Measurements from ENCODE around the gene PARP9. TPM values are rescaled to one million over a fixed set of nuclear protein-coding genes. Genes with fewer than 3 reads are reported as not detected.
A peak's percentile ranks its signal among the peaks of the same experiment; 100 is the strongest.
"Not testable (repeated sequence)": the region's sequence is repeated elsewhere in the genome, so short reads cannot be mapped to it uniquely, and the experiment has no call there.

The PARP9 gene
- total RNA-seq, 4 donors from 2014 or later, result 21.0 to 28.6 (median 24.0) TPM

DNA sequence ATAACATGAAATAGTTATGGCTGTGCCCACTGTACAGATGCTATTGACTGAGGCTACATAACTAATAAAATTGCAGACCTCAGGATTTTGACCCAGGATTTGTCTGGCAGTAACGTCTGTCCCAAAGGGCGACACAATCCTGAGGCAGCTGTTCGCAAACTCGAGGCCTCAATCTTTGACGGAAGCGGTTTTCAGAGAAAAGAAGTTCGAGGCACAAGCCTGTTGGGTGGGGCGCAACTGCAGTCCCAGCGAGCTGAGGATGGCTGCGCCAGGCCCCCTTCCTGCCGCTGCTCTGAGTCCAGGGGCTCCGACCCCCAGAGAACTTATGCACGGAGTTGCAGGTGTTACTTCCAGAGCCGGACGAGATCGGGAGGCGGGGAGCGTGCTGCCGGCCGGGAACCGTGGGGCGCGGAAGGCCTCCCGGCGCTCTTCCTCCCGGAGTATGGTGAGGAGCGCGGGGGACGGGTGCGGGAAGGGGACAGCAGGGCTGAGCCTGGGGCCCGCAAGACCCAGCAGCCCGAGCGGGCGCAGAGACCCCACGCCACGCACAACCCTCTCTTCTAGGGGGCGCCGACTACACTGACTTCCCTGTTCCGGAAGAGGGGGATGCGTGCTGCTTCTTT is 13.4 kb upstream of the PARP9 start, which contains the start of gene PARP15:
Gene PARP15, plus strand, starts transcription at position 242 of the 623 bp plus-strand sequence. Its CDS starts 18 bp downstream, at position 260.
- Histone ChIP-seq H3K36me3 (peaks cover 0 to 17% of the 10 kb centered on the region in 2 donors), H3K9me3 (peaks cover 0 to 13% (median 0%) of the 10 kb centered on the region in 3 donors), H3K27me3 (no peaks in the 10 kb centered on the region), H3K27ac (peak within 1 kb of the TSS in 1 of 4 donors; percentile 62), H3K4me3 (peak within 1 kb of the TSS; percentile 49 to 55), H3K4me1 (peaks cover 0 to 17% (median 0%) of the 10 kb centered on the region in 3 donors)
- WGBS, 2 donors (ENCODE audit: low coverage in 1 of 2), result 19% methylated on average over 3 of the region's 40 CpGs; no CpG with 5 or more reads in 1 of the 2 donors
- TF ChIP-seq, protein P1, sequence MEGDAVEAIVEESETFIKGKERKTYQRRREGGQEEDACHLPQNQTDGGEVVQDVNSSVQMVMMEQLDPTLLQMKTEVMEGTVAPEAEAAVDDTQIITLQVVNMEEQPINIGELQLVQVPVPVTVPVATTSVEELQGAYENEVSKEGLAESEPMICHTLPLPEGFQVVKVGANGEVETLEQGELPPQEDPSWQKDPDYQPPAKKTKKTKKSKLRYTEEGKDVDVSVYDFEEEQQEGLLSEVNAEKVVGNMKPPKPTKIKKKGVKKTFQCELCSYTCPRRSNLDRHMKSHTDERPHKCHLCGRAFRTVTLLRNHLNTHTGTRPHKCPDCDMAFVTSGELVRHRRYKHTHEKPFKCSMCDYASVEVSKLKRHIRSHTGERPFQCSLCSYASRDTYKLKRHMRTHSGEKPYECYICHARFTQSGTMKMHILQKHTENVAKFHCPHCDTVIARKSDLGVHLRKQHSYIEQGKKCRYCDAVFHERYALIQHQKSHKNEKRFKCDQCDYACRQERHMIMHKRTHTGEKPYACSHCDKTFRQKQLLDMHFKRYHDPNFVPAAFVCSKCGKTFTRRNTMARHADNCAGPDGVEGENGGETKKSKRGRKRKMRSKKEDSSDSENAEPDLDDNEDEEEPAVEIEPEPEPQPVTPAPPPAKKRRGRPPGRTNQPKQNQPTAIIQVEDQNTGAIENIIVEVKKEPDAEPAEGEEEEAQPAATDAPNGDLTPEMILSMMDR (IDR thresholded peaks at IDR 0.05), result no peak
- no peak for TF ChIP-seq POLR2A (IDR thresholded peaks at IDR 0.05)
- no peak for TF ChIP-seq EP300 (IDR thresholded peaks at IDR 0.05)
- no peak for TF ChIP-seq POLR2AphosphoS5 (IDR thresholded peaks at IDR 0.05)
- ATAC-seq, result peak; percentile 50

- H3K9me3 ChIP-seq, result peaks cover 0 to 1% (median 0%) of the 10 kb centered on the region in 3 donors
- no peak for ATAC-seq
- H3K27ac ChIP-seq, result no peak overlapping the region
- peaks cover 0 to 19% (median 0%) of the 10 kb centered on the region in 3 donors for H3K4me1 ChIP-seq
- peaks cover 0 to 29% of the 10 kb centered on the region in 2 donors for H3K36me3 ChIP-seq
- H3K4me3 ChIP-seq, result no peak overlapping the region
- WGBS, 2 donors (ENCODE audit: low coverage in 1 of 2), result 72 to 77% methylated on average over 5 to 8 of the region's 8 CpGs
- TF ChIP-seq POLR2AphosphoS5 (IDR thresholded peaks at IDR 0.05), result no peak
- no peak for TF ChIP-seq POLR2A (IDR thresholded peaks at IDR 0.05)
- TF ChIP-seq, protein P1 (IDR thresholded peaks at IDR 0.05), result no peak
- TF ChIP-seq EP300 (IDR thresholded peaks at IDR 0.05), result no peak
- no peaks in the 10 kb centered on the region for H3K27me3 ChIP-seq
Observed at GRCh38 chr3:122576174-122576940, 12.3 kb upstream of the PARP9 start.

GRCh38 chr3:122572940-122573412 is 8.9 kb upstream of the PARP9 start:
- H3K27ac ChIP-seq, result no peak overlapping the region
- TF ChIP-seq POLR2AphosphoS5 (IDR thresholded peaks at IDR 0.05) (no peak), EP300 (IDR thresholded peaks at IDR 0.05) (no peak)
- WGBS, 2 donors (ENCODE audit: low coverage in 1 of 2), result 17 to 69% methylated on average over 1 to 3 of the region's 3 CpGs
- H3K4me1 ChIP-seq, result peaks cover 0 to 47% (median 10%) of the 10 kb centered on the region in 3 donors
- H3K36me3 ChIP-seq, result peaks cover 0 to 59% of the 10 kb centered on the region in 2 donors
- H3K4me3 ChIP-seq, result no peak overlapping the region
- ATAC-seq, result no peak
- no peaks in the 10 kb centered on the region for H3K27me3 ChIP-seq
- H3K9me3 ChIP-seq, result no peaks in the 10 kb centered on the region

- Histone ChIP-seq H3K27me3 (no peaks in the 10 kb centered on the region), H3K27ac (peak overlapping the region; percentile 64 to 70 (median 68)), H3K4me3 (no peak overlapping the region), H3K36me3 (peaks cover 0 to 77% of the 10 kb centered on the region in 2 donors), H3K9me3 (no peaks in the 10 kb centered on the region), H3K4me1 (peaks cover 0 to 75% (median 21%) of the 10 kb centered on the region in 3 donors)
- TF ChIP-seq POLR2AphosphoS5 (IDR thresholded peaks at IDR 0.05) (peak; percentile 28), POLR2A (IDR thresholded peaks at IDR 0.05) (no peak), EP300 (IDR thresholded peaks at IDR 0.05) (no peak)
- TF ChIP-seq, protein P1 (IDR thresholded peaks at IDR 0.05), result no peak
- peak; percentile 26 for ATAC-seq
- 24 to 46% methylated on average over 2 to 3 of the region's 3 CpGs for WGBS, 2 donors (ENCODE audit: low coverage in 1 of 2)
Observed at GRCh38 chr3:122568755-122569154, 4.7 kb upstream of the PARP9 start.

- peak overlapping the region; percentile 64 to 70 (median 68) for H3K27ac ChIP-seq
- H3K27me3 ChIP-seq, H3K4me3 ChIP-seq, ATAC-seq, H3K9me3 ChIP-seq: not testable (repeated sequence)
- 88 to 96% methylated on average over 6 to 7 of the region's 7 CpGs for WGBS, 2 donors (ENCODE audit: low coverage in 1 of 2)
- H3K36me3 ChIP-seq, result peaks cover 0 to 70% of the 10 kb centered on the region in 2 donors
- H3K4me1 ChIP-seq, result peaks cover 0 to 76% (median 25%) of the 10 kb centered on the region in 3 donors
Observed at GRCh38 chr3:122568131-122568530, 4.0 kb upstream of the PARP9 start.

Measured in gastroesophageal sphincter (tissue), 4 donors.